C4-2B (cell line): ENCODE measurements around the gene SFTA2.

Experiments used
- CTCF ChIP-seq: fragments of 450-650 bp; conservative IDR thresholded peaks from 2 replicates; pipeline ENCODE4 v1.5.1; 2017; ENCODE audit warnings: mild to moderate bottlenecking
- ZFX ChIP-seq: fragments of 450-650 bp; IDR thresholded peaks from 2 replicates; pipeline ENCODE4 v1.6.1; 2017

GRCh38 chr6:30912746-30913520, 19.0 kb downstream of the SFTA2 start:
- no peak for TF ChIP-seq CTCF
- TF ChIP-seq ZFX = no peak
